K562 (cell line): ENCODE data around the gene DGAT2. TPM values are rescaled to one million over a fixed set of nuclear protein-coding genes. Genes with fewer than 3 reads are reported as not detected.

ENCODE experiments used
- ATAC-seq: fragments of 200-7000 bp; cut with Tn5 transposase; 3 replicates; pipeline ENCODE4 v1.9.1; 2020; ENCODE audit warnings: moderate library complexity
- BruUV-seq: library from RNA; stranded (reverse); fragments of 400-500 nt; replicated peaks from 2 replicates; lab custom pipeline; 2021; lab: Mats Ljungman, UMichigan
- CTCF ChIA-PET: fragments of 300-600 bp; formaldehyde crosslinking; extraction: SDS; loops from one replicate; lab custom pipeline; 2021; ENCODE audit warnings: low intra/inter-chr PET ratio; lab: Yijun Ruan, JAX
- POLR2A ChIA-PET: fragments of 300-600, 350-650 bp; sonication (Branson Sonifier 250); formaldehyde crosslinking; extraction: SDS; loops from one replicate; lab custom pipeline; 2021; ENCODE audit warnings: antibody characterized with exemption, inconsistent platforms; lab: Yijun Ruan, JAX
- DNase-seq, 4 experiments: peaks; one replicate each; pipeline versions ENCODE4 v3.0.0 to v3.0.0-alpha.2; 2011 to 2018; ENCODE audit warnings: low spot score in 3 of 4, mixed read lengths in 3 of 4; ENCODE audit errors: extremely low read depth in 1 of 4
- FAIRE-seq: peaks from 2 replicates; lab custom pipeline; 2011; peaks lifted over from hg19 to GRCh38; lab: Jason Lieb, UNC
- H2AFZ ChIP-seq: 2 replicates; pipeline ENCODE4 v1.6.0; 2011; ENCODE audit warnings: low read depth, low read length, control low read depth, inconsistent platforms
- H3K27ac ChIP-seq: fragments of 200-600 bp; 3 replicates; pipeline ENCODE4 v1.8.0; 2011; ENCODE audit warnings: low read depth, mild to moderate bottlenecking, control low read depth, inconsistent platforms, low read length, moderate library complexity, mixed read lengths; ENCODE audit errors: extremely low read depth
- H3K27me3 ChIP-seq, 2 experiments: fragments of 300-600 bp in 1 of 2; 2 replicates in 1 of 2; 3 replicates in 1 of 2; pipeline versions ENCODE4 v1.6.0 to v1.8.0; 2011; ENCODE audit warnings: inconsistent platforms in 2 of 2, low read length in 2 of 2, mild to moderate bottlenecking in 1 of 2, mixed read lengths in 1 of 2, moderate library complexity in 1 of 2; ENCODE audit not compliant: control insufficient read depth in 2 of 2, insufficient read depth in 2 of 2
- H3K36me3 ChIP-seq: fragments of 300-600 bp; 3 replicates; pipeline ENCODE4 v1.8.0; 2011; ENCODE audit warnings: mild to moderate bottlenecking, low read length, inconsistent platforms; ENCODE audit not compliant: control insufficient read depth, insufficient read depth
- H3K4me1 ChIP-seq, 2 experiments: fragments of 200-600 bp in 1 of 2; replicated peaks in 1 of 2; 2 replicates in 1 of 2; 3 replicates in 1 of 2; pipeline versions ENCODE4 v1.5.1 to v1.8.0; 2011; ENCODE audit warnings: inconsistent platforms in 2 of 2, low read length in 2 of 2, mild to moderate bottlenecking in 1 of 2, mixed read lengths in 1 of 2, moderate library complexity in 1 of 2; ENCODE audit not compliant: control insufficient read depth in 2 of 2, insufficient read depth in 2 of 2
- H3K4me2 ChIP-seq: 2 replicates; pipeline ENCODE4 v1.6.1; 2011; ENCODE audit warnings: low read length, control low read depth, inconsistent platforms, mixed read lengths; ENCODE audit not compliant: insufficient read depth
- H3K4me3 ChIP-seq: fragments of 200-600 bp; sonication (generic), shearing (Covaris generic); 2 replicates; pipeline ENCODE4 v1.5.1; 2016; ENCODE audit warnings: control low read depth, inconsistent platforms
- H3K79me2 ChIP-seq: fragments of 200-600 bp; 3 replicates; pipeline ENCODE4 v1.8.0; 2011; ENCODE audit warnings: low read length, inconsistent platforms; ENCODE audit not compliant: control insufficient read depth, insufficient read depth
- H3K9ac ChIP-seq, 2 experiments: 2 replicates each; pipeline versions ENCODE4 v1.6.0 to v1.6.1; 2011; ENCODE audit warnings: low read depth in 2 of 2, low read length in 2 of 2, control low read depth in 1 of 2, inconsistent platforms in 1 of 2, mild to moderate bottlenecking in 1 of 2, mixed read lengths in 1 of 2; ENCODE audit not compliant: insufficient read depth in 1 of 2
- H3K9me1 ChIP-seq: one replicate; pipeline ENCODE4 v1.6.0; 2011; ENCODE audit warnings: inconsistent platforms, mild to moderate bottlenecking, low read length, moderate library complexity; ENCODE audit not compliant: control insufficient read depth, insufficient read depth
- H3K9me3 ChIP-seq: replicated peaks from 2 replicates; pipeline ENCODE4 v1.5.1; 2011; ENCODE audit warnings: low read depth, low read length, inconsistent platforms; ENCODE audit not compliant: control insufficient read depth, insufficient read depth
- H4K20me1 ChIP-seq: replicated peaks from 2 replicates; pipeline ENCODE4 v1.6.1; 2011; ENCODE audit warnings: low read length, inconsistent platforms, mixed read lengths; ENCODE audit not compliant: control insufficient read depth, insufficient read depth
- ASH1L ChIP-seq: fragments of 450-650 bp; IDR thresholded peaks from 2 replicates; pipeline ENCODE4 v1.6.1; 2018; ENCODE audit warnings: borderline replicate concordance, mild to moderate bottlenecking, low read depth; ENCODE audit not compliant: partially characterized antibody
- BDP1 ChIP-seq: IDR thresholded peaks from 3 replicates; pipeline ENCODE4 v1.6.1; 2011; ENCODE audit not compliant: insufficient read length, insufficient read depth
- CHD2 ChIP-seq: IDR thresholded peaks from 2 replicates; pipeline ENCODE4 v1.6.1; 2011; ENCODE audit warnings: low read depth, low read length
- NCOR1 ChIP-seq: fragments of 450-650 bp; IDR thresholded peaks from 2 replicates; pipeline ENCODE4 v1.6.1; 2016; ENCODE audit warnings: mild to moderate bottlenecking, moderate library complexity
- NFATC3 ChIP-seq: fragments of 450-650 bp; IDR thresholded peaks from 2 replicates; pipeline ENCODE4 v1.6.1; 2017; ENCODE audit warnings: mild to moderate bottlenecking
- RBM15 ChIP-seq: fragments of 200-400 bp; formaldehyde crosslinking; IDR thresholded peaks from 2 replicates; pipeline ENCODE4 v1.6.1; 2018; ENCODE audit warnings: mild to moderate bottlenecking, low read length, moderate library complexity; ENCODE audit not compliant: insufficient read depth
- SNRNP70 ChIP-seq: fragments of 200-400 bp; formaldehyde crosslinking; optimal IDR thresholded peaks from 2 replicates; pipeline ENCODE3; 2017; ENCODE audit warnings: low read depth, low read length
- TEAD1 ChIP-seq, 2 experiments: fragments of 450-650 bp in 1 of 2; sonication (generic) in 1 of 2; formaldehyde crosslinking; IDR thresholded peaks; 2 replicates each; pipeline versions ENCODE4 v1.4.0 to v1.8.0; 2020 to 2022; ENCODE audit warnings: mild to moderate bottlenecking in 2 of 2, missing genetic modification reagents in 1 of 2
- ZNF551 ChIP-seq: fragments of 250-450 bp; sonication (Bioruptor Pico); IDR thresholded peaks from 2 replicates; pipeline ENCODE4 v1.5.0; 2021; ENCODE audit warnings: mild to moderate bottlenecking, moderate library complexity
- WGBS: fragments of 100-300 bp; shearing (Covaris generic); methylation state at CpG from one replicate; pipeline ENCODE4 v1.1.6; 2016; ENCODE audit warnings: low coverage, mixed read lengths; ENCODE audit not compliant: insufficient coverage; ENCODE audit errors: missing lambda C conversion rate; 5-methylcytosine and 5-hydroxymethylcytosine counted together
- in situ Hi-C: fragments of 300-500 bp; cut with MboI; formaldehyde crosslinking; loops from 4 replicates; pipeline ENCODE4 v1.15.0; 2018; ENCODE audit warnings: inconsistent platforms, mixed read lengths
- intact Hi-C: fragments of 100-400 bp; cut with micrococcal nuclease; formaldehyde crosslinking; loops from 2 replicates; pipeline ENCODE4 v1.14.2; 2022
- polyA plus RNA-seq, 8 experiments: library from polyadenylated mRNA; depleted of rRNA in 4 of 8; stranded (reverse) in 5 of 8; unstranded in 3 of 8; fragments of >200 nt; fragmentation: Nextera tagmentation in 2 of 8; fragmentation: Illumina TruSeq in 1 of 8; extraction: Ambion mirVana in 2 of 8; extraction: Trizol in 1 of 8; gene quantifications; 2 replicates each; pipeline versions ENCODE4 v1.2.1 to v1.2.3, GENCODE V29; 2011 to 2014; ENCODE audit warnings: inconsistent platforms in 1 of 8, missing spikeins in 1 of 8
- total RNA-seq, 7 experiments: library from RNA; depleted of rRNA in 6 of 7; stranded (reverse); fragments of >200 nt in 6 of 7; fragmentation: Illumina TruSeq in 2 of 7; extraction: Trizol in 2 of 7; gene quantifications; 2 replicates each; pipeline versions ENCODE4 v1.2.1 to v1.2.3, GENCODE V29; 2011 to 2021; ENCODE audit warnings: low replicate concordance in 1 of 7
- TF ChIP-seq, protein P1 (sequence below): fragments of 450-650 bp; IDR thresholded peaks from 2 replicates; pipeline ENCODE4 v1.6.1; 2017; ENCODE audit warnings: antibody characterized with exemption, mild to moderate bottlenecking
- TF ChIP-seq, protein P2 (sequence below): sonication (generic); formaldehyde crosslinking; IDR thresholded peaks from 2 replicates; pipeline ENCODE4 v1.8.0; 2023; ENCODE audit warnings: mild to moderate bottlenecking, missing genetic modification reagents
- TF ChIP-seq, protein P3 (sequence below): fragments of 450-650 bp; IDR thresholded peaks from 2 replicates; pipeline ENCODE4 v1.7.1; 2018; ENCODE audit warnings: mild to moderate bottlenecking, low read depth; ENCODE audit not compliant: partially characterized antibody

Gene DGAT2
- total and polyA plus RNA-seq, 9 of the 15 experiments (the other 6 are each of a cell fraction or from before 2014, with no cell fraction given), result 0.68 to 2.8 (median 1.8) TPM

DNA sequence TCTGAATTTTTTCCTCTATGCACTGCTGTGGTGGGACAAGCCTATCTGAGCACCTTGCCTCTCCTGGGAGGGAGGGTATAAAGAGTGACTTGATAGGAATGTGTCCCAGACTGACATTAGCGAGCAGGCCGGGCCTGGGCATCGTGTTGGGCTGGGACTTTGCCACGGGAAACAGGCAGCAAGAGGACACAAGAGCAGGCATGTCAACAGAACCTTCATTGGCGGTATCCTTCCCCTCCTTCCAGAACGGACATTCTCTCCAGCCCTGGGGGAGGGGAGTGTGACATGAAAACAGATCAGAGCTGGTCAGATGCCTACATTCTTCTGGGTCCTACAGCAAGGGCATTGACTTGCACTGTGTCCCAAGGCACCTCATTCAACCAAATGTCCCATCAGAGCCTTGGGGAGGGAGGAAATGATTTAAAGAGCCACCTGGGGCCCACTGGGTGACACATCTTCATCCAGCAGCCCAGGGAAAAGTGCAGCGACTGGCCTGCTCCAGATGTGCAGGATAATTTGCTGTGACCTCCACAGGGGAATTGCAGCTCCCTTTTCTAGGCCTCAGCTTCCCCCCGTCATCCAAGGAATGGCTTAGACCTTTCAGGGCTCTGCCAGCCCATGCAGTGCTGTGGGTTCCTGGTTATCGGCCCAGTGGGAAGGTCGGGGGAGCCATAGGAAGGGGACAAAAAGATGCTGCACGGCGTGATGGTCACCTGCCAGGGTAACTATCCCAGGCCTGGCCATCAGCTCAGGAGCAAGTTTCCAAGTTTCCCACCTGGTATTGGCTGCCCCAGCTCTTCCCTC lies 24.6 kb downstream of the DGAT2 start (continued):
- TF ChIP-seq, protein P1, sequence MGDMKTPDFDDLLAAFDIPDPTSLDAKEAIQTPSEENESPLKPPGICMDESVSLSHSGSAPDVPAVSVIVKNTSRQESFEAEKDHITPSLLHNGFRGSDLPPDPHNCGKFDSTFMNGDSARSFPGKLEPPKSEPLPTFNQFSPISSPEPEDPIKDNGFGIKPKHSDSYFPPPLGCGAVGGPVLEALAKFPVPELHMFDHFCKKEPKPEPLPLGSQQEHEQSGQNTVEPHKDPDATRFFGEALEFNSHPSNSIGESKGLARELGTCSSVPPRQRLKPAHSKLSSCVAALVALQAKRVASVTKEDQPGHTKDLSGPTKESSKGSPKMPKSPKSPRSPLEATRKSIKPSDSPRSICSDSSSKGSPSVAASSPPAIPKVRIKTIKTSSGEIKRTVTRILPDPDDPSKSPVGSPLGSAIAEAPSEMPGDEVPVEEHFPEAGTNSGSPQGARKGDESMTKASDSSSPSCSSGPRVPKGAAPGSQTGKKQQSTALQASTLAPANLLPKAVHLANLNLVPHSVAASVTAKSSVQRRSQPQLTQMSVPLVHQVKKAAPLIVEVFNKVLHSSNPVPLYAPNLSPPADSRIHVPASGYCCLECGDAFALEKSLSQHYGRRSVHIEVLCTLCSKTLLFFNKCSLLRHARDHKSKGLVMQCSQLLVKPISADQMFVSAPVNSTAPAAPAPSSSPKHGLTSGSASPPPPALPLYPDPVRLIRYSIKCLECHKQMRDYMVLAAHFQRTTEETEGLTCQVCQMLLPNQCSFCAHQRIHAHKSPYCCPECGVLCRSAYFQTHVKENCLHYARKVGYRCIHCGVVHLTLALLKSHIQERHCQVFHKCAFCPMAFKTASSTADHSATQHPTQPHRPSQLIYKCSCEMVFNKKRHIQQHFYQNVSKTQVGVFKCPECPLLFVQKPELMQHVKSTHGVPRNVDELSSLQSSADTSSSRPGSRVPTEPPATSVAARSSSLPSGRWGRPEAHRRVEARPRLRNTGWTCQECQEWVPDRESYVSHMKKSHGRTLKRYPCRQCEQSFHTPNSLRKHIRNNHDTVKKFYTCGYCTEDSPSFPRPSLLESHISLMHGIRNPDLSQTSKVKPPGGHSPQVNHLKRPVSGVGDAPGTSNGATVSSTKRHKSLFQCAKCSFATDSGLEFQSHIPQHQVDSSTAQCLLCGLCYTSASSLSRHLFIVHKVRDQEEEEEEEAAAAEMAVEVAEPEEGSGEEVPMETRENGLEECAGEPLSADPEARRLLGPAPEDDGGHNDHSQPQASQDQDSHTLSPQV, result no peak
- TF ChIP-seq CHD2, result no peak
- no peak for TF ChIP-seq TEAD1 (CRISPR knock-in tag; IDR thresholded peaks at IDR 0.05)
- no peak for TF ChIP-seq NFATC3

DNA sequence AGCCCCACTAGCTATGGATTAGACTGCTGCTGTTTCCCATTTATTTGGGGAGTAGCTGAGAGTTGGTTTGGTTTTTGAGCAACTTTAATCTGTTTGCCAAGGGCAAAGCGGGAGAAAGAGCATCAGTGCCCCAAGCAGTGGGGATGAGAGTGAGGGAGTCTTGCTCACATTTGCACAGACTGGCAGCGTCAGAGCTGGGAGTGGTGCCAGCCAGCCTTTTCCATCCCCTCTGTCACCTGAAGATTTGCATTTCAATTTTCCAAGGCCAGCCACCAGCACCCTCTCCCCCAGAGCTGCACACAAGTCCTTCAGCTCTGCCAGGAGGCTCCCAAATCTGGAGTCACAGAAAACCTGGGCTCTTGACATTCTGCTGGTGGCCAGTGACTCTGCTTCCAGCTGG lies 25.4 kb downstream of the DGAT2 start:
- in situ Hi-C loops, result no loop called here
- H3K79me2 ChIP-seq, result no peaks in the 10 kb centered on the region
- no peak for TF ChIP-seq RBM15
- TF ChIP-seq ASH1L, result no peak
- TF ChIP-seq, protein P2, sequence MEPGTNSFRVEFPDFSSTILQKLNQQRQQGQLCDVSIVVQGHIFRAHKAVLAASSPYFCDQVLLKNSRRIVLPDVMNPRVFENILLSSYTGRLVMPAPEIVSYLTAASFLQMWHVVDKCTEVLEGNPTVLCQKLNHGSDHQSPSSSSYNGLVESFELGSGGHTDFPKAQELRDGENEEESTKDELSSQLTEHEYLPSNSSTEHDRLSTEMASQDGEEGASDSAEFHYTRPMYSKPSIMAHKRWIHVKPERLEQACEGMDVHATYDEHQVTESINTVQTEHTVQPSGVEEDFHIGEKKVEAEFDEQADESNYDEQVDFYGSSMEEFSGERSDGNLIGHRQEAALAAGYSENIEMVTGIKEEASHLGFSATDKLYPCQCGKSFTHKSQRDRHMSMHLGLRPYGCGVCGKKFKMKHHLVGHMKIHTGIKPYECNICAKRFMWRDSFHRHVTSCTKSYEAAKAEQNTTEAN (CRISPR knock-in tag), result no peak
- TF ChIP-seq SNRNP70, result no peak
- TF ChIP-seq, protein P3, sequence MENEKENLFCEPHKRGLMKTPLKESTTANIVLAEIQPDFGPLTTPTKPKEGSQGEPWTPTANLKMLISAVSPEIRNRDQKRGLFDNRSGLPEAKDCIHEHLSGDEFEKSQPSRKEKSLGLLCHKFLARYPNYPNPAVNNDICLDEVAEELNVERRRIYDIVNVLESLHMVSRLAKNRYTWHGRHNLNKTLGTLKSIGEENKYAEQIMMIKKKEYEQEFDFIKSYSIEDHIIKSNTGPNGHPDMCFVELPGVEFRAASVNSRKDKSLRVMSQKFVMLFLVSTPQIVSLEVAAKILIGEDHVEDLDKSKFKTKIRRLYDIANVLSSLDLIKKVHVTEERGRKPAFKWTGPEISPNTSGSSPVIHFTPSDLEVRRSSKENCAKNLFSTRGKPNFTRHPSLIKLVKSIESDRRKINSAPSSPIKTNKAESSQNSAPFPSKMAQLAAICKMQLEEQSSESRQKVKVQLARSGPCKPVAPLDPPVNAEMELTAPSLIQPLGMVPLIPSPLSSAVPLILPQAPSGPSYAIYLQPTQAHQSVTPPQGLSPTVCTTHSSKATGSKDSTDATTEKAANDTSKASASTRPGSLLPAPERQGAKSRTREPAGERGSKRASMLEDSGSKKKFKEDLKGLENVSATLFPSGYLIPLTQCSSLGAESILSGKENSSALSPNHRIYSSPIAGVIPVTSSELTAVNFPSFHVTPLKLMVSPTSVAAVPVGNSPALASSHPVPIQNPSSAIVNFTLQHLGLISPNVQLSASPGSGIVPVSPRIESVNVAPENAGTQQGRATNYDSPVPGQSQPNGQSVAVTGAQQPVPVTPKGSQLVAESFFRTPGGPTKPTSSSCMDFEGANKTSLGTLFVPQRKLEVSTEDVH, result no peak
- TF ChIP-seq ZNF551 (CRISPR knock-in tag), result no peak
- TF ChIP-seq BDP1, result no peak
- no peak for TF ChIP-seq NCOR1

More for the DNA sequence above, 25.4 kb downstream of the DGAT2 start:
- H2AFZ ChIP-seq, result no peak overlapping the region
- H3K27me3 ChIP-seq, result peaks cover 0 to 3% of the 10 kb centered on the region in 2 experiments; a peak in 1 of 5 replicates
- H3K9ac ChIP-seq, result no peak overlapping the region
- DNase-seq, result no peak
- BruUV-seq, result no TSS peak
- no peaks in the 10 kb centered on the region for H3K9me1 ChIP-seq
- H3K4me1 ChIP-seq, result no peaks in the 10 kb centered on the region
- no peak overlapping the region for H3K4me3 ChIP-seq
- no peaks in the 10 kb centered on the region for H3K9me3 ChIP-seq
- no peaks in the 10 kb centered on the region for H3K36me3 ChIP-seq
- WGBS, result 7% methylated on average over 2 of the region's 2 CpGs
- no peak for FAIRE-seq
- no peaks in the 10 kb centered on the region; the same call in 1 of the 2 replicates for H4K20me1 ChIP-seq
- POLR2A ChIA-PET, result interaction anchor here (0.5 to 2.3 kb wide), 5 partner anchors 8 to 999 kb away, joined by 3 to 9 read pairs (median 3); no protein-coding TSS in a partner anchor
- ATAC-seq, result no peak
- CTCF ChIA-PET, result no interaction called here
- H3K4me2 ChIP-seq, result no peak overlapping the region
- H3K27ac ChIP-seq, result no peak overlapping the region
- intact Hi-C loops, result no loop called here
